ENCODE results near the gene APBA2.

GRCh38 chr15:28933710-28934445 lies 48.1 kb downstream of the APBA2 start:
- TF ChIP-seq, protein P1, sequence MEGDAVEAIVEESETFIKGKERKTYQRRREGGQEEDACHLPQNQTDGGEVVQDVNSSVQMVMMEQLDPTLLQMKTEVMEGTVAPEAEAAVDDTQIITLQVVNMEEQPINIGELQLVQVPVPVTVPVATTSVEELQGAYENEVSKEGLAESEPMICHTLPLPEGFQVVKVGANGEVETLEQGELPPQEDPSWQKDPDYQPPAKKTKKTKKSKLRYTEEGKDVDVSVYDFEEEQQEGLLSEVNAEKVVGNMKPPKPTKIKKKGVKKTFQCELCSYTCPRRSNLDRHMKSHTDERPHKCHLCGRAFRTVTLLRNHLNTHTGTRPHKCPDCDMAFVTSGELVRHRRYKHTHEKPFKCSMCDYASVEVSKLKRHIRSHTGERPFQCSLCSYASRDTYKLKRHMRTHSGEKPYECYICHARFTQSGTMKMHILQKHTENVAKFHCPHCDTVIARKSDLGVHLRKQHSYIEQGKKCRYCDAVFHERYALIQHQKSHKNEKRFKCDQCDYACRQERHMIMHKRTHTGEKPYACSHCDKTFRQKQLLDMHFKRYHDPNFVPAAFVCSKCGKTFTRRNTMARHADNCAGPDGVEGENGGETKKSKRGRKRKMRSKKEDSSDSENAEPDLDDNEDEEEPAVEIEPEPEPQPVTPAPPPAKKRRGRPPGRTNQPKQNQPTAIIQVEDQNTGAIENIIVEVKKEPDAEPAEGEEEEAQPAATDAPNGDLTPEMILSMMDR (IDR thresholded peaks at IDR 0.05): no peak
- TF ChIP-seq POLR2A (IDR thresholded peaks at IDR 0.05) (no peak), POLR2AphosphoS5 (IDR thresholded peaks at IDR 0.05; ENCODE audit: insufficient read depth in 1 of 2, low read depth in 1 of 2) (no peak)
